HepG2 (cell line): ENCODE results near the gene STIM1. TPM values are rescaled to one million over a fixed set of nuclear protein-coding genes. Genes with fewer than 3 reads are reported as not detected.

Experiments used
- BCL6 ChIP-seq: IDR thresholded peaks from 2 replicates; pipeline ENCODE4 v1.6.1; 2016; ENCODE audit warnings: missing genetic modification reagents, missing compliant biosample characterization
- CCDC6 ChIP-seq: sonication (generic); formaldehyde crosslinking; IDR thresholded peaks from 2 replicates; pipeline ENCODE4 v1.8.1; 2022; ENCODE audit warnings: mild to moderate bottlenecking, missing genetic modification reagents, moderate library complexity
- CEBPB ChIP-seq: IDR thresholded peaks from 2 replicates; pipeline ENCODE4 v1.6.1; 2011; ENCODE audit warnings: low read depth, low read length, improper control_type of control experiment, borderline replicate concordance
- HCFC1 ChIP-seq: fragments of 150-350 bp; IDR thresholded peaks from 2 replicates; pipeline ENCODE4 v1.6.1; 2014; ENCODE audit warnings: low read depth, low read length
- KAT2B ChIP-seq: fragments of 150-350 bp; IDR thresholded peaks from 2 replicates; pipeline ENCODE4 v1.6.1; 2014; ENCODE audit warnings: low read depth, low read length, borderline replicate concordance
- MATR3 ChIP-seq: sonication (generic); formaldehyde crosslinking; IDR thresholded peaks from 2 replicates; pipeline ENCODE4 v1.4.0; 2020; ENCODE audit warnings: missing genetic modification reagents
- RXRB ChIP-seq: IDR thresholded peaks from 2 replicates; pipeline ENCODE4 v1.6.1; 2016; ENCODE audit warnings: borderline replicate concordance, missing genetic modification reagents, missing compliant biosample characterization
- SNAI1 ChIP-seq: sonication (generic); formaldehyde crosslinking; IDR thresholded peaks from 2 replicates; pipeline ENCODE4 v1.5.0; 2020; ENCODE audit warnings: mild to moderate bottlenecking, missing genetic modification reagents, borderline replicate concordance
- SNAPC2 ChIP-seq: sonication (generic); formaldehyde crosslinking; IDR thresholded peaks from 2 replicates; pipeline ENCODE4 v1.8.1; 2022; ENCODE audit warnings: mild to moderate bottlenecking, missing genetic modification reagents
- TBX2 ChIP-seq: sonication (generic); formaldehyde crosslinking; IDR thresholded peaks from 2 replicates; pipeline ENCODE4 v1.5.0; 2020; ENCODE audit warnings: missing genetic modification reagents, mild to moderate bottlenecking, borderline replicate concordance
- ZBTB38 ChIP-seq: sonication (generic); formaldehyde crosslinking; IDR thresholded peaks from 2 replicates; pipeline ENCODE4 v1.5.1; 2020; ENCODE audit warnings: mild to moderate bottlenecking, missing genetic modification reagents
- ZBTB42 ChIP-seq: sonication (generic); formaldehyde crosslinking; IDR thresholded peaks from 2 replicates; pipeline ENCODE4 v1.5.0; 2020; ENCODE audit warnings: mild to moderate bottlenecking, missing genetic modification reagents
- ZMYM2 ChIP-seq: sonication (generic); formaldehyde crosslinking; IDR thresholded peaks from 2 replicates; pipeline ENCODE4 v1.8.0; 2022; ENCODE audit warnings: mild to moderate bottlenecking, missing genetic modification reagents
- ZNF180 ChIP-seq: sonication (generic); formaldehyde crosslinking; IDR thresholded peaks from 2 replicates; pipeline ENCODE4 v1.4.0; 2020; ENCODE audit warnings: low read depth, missing genetic modification reagents, borderline replicate concordance
- ZNF296 ChIP-seq: sonication (generic); formaldehyde crosslinking; conservative IDR thresholded peaks from 2 replicates; pipeline ENCODE4 v1.5.0; 2020; ENCODE audit warnings: mild to moderate bottlenecking, missing genetic modification reagents
- ZNF317 ChIP-seq: sonication (generic); formaldehyde crosslinking; IDR thresholded peaks from 2 replicates; pipeline ENCODE4 v1.5.0; 2020; ENCODE audit warnings: mild to moderate bottlenecking, missing genetic modification reagents
- ZNF557 ChIP-seq: sonication (generic); formaldehyde crosslinking; IDR thresholded peaks from 2 replicates; pipeline ENCODE4 v1.4.0; 2020; ENCODE audit warnings: missing genetic modification reagents
- ZNF558 ChIP-seq: sonication (generic); formaldehyde crosslinking; IDR thresholded peaks from 2 replicates; pipeline ENCODE4 v1.9.0; 2022; ENCODE audit warnings: mild to moderate bottlenecking, missing genetic modification reagents, borderline replicate concordance
- ZNF773 ChIP-seq: sonication (generic); formaldehyde crosslinking; IDR thresholded peaks from 2 replicates; pipeline ENCODE4 v1.4.0; 2020; ENCODE audit warnings: missing genetic modification reagents, borderline replicate concordance
- polyA plus RNA-seq, 8 experiments: library from polyadenylated mRNA; depleted of rRNA in 3 of 8; stranded (reverse) in 7 of 8; unstranded in 1 of 8; fragments of >200 nt; fragmentation: Illumina TruSeq in 4 of 8; extraction: Trizol in 4 of 8; gene quantifications; 2 replicates each; pipeline versions ENCODE4 v1.2.1 to v1.2.3, GENCODE V29; 2011 to 2016; ENCODE audit warnings: low read depth in 4 of 8, missing spikeins in 1 of 8, mixed read lengths in 1 of 8; ENCODE audit not compliant: insufficient read depth in 1 of 8
- total RNA-seq, 5 experiments: library from RNA; depleted of rRNA; stranded (reverse); fragments of >200 nt; fragmentation: Illumina TruSeq; extraction: Trizol; gene quantifications; 2 replicates each; pipeline ENCODE4 v1.2.3, GENCODE V29; 2016; ENCODE audit warnings: low read depth in 1 of 5
- TF ChIP-seq, protein P1 (sequence below): sonication (generic); formaldehyde crosslinking; IDR thresholded peaks from 2 replicates; pipeline ENCODE4 v1.5.1; 2020; ENCODE audit warnings: mild to moderate bottlenecking, missing genetic modification reagents
- TF ChIP-seq, protein P2 (sequence below): sonication (generic); formaldehyde crosslinking; IDR thresholded peaks from 2 replicates; pipeline ENCODE4 v1.4.0; 2020; ENCODE audit warnings: missing genetic modification reagents, borderline replicate concordance
- TF ChIP-seq, protein P3 (sequence below): sonication (generic); formaldehyde crosslinking; IDR thresholded peaks from 2 replicates; pipeline ENCODE4 v1.8.0; 2022; ENCODE audit warnings: mild to moderate bottlenecking, missing genetic modification reagents, moderate library complexity
- TF ChIP-seq, protein P4 (sequence below): sonication (generic); IDR thresholded peaks from 2 replicates; pipeline ENCODE4 v1.6.1; 2016; ENCODE audit warnings: low read depth, borderline replicate concordance
- TF ChIP-seq, protein P5 (sequence below): sonication (generic); formaldehyde crosslinking; IDR thresholded peaks from 2 replicates; pipeline ENCODE4 v1.4.0; 2020; ENCODE audit warnings: missing genetic modification reagents

The STIM1 gene
- total and polyA plus RNA-seq, 2 of the 13 experiments (the other 11 are each of a cell fraction or from before 2014, with no cell fraction given), result 19.2 to 28.5 TPM

DNA sequence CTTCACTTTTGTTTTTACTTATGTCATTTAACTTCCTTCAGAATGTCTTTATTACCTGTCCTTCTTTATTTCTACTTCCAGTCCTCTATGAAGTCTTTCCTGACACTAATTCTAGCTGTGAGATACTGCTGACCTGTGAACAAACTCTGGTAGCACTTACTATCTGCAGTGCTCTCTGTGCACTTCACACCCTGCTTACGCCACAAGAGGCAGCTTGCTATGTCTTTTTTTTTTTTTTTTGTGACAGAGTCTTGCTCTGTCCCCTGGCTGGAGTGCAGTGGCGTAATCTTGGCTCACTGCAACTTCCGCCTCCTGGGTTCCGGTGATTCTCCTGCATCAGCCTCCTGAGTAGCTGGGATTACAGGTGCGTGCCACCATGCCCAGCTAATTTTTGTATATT, 10.7 kb downstream of the STIM1 start (continued):
- TF ChIP-seq, protein P1, sequence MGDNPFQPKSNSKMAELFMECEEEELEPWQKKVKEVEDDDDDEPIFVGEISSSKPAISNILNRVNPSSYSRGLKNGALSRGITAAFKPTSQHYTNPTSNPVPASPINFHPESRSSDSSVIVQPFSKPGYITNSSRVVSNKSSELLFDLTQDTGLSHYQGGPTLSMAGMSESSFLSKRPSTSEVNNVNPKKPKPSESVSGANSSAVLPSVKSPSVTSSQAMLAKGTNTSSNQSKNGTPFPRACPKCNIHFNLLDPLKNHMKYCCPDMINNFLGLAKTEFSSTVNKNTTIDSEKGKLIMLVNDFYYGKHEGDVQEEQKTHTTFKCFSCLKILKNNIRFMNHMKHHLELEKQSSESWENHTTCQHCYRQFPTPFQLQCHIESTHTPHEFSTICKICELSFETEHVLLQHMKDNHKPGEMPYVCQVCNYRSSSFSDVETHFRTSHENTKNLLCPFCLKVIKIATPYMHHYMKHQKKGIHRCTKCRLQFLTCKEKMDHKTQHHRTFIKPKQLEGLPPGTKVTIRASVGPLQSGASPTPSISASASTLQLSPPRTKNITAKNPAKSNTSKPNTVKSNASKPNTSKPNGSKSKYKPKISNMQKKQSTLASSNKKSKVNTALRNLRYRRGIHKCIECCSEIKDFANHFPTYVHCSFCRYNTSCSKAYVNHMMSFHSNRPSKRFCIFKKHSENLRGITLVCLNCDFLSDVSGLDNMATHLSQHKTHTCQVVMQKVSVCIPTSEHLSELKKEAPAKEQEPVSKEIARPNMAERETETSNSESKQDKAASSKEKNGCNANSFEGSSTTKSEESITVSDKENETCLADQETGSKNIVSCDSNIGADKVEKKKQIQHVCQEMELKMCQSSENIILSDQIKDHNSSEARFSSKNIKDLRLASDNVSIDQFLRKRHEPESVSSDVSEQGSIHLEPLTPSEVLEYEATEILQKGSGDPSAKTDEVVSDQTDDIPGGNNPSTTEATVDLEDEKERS (CRISPR knock-in tag), result peak; percentile 58; the same call in 1 of the 2 replicates
- TF ChIP-seq ZMYM2 (CRISPR knock-in tag) (no peak), ZNF180 (CRISPR knock-in tag) (no peak), ZNF317 (CRISPR knock-in tag) (no peak), SNAI1 (CRISPR knock-in tag) (no peak), MATR3 (no peak), RXRB (CRISPR knock-in tag) (peak; percentile 45; the same call in 1 of the 2 replicates), BCL6 (CRISPR knock-in tag) (peak; percentile 39; the same call in 1 of the 2 replicates), CCDC6 (CRISPR knock-in tag) (no peak), ZBTB38 (CRISPR knock-in tag) (0 out of 2 replicates have a peak, but pooled peaks have one; percentile 30), TBX2 (CRISPR knock-in tag) (peak; percentile 49), ZBTB42 (CRISPR knock-in tag) (no peak), ZNF557 (CRISPR knock-in tag) (0 out of 2 replicates have a peak, but pooled peaks have one; percentile 10), HCFC1 (no peak), ZNF296 (CRISPR knock-in tag) (no peak), KAT2B (no peak), SNAPC2 (no peak), CEBPB (peak; percentile 73; the same call in 1 of the 2 replicates), ZNF773 (CRISPR knock-in tag) (no peak), ZNF558 (CRISPR knock-in tag) (no peak)
- TF ChIP-seq, protein P2, sequence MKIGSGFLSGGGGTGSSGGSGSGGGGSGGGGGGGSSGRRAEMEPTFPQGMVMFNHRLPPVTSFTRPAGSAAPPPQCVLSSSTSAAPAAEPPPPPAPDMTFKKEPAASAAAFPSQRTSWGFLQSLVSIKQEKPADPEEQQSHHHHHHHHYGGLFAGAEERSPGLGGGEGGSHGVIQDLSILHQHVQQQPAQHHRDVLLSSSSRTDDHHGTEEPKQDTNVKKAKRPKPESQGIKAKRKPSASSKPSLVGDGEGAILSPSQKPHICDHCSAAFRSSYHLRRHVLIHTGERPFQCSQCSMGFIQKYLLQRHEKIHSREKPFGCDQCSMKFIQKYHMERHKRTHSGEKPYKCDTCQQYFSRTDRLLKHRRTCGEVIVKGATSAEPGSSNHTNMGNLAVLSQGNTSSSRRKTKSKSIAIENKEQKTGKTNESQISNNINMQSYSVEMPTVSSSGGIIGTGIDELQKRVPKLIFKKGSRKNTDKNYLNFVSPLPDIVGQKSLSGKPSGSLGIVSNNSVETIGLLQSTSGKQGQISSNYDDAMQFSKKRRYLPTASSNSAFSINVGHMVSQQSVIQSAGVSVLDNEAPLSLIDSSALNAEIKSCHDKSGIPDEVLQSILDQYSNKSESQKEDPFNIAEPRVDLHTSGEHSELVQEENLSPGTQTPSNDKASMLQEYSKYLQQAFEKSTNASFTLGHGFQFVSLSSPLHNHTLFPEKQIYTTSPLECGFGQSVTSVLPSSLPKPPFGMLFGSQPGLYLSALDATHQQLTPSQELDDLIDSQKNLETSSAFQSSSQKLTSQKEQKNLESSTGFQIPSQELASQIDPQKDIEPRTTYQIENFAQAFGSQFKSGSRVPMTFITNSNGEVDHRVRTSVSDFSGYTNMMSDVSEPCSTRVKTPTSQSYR (CRISPR knock-in tag), result no peak
- TF ChIP-seq, protein P3, sequence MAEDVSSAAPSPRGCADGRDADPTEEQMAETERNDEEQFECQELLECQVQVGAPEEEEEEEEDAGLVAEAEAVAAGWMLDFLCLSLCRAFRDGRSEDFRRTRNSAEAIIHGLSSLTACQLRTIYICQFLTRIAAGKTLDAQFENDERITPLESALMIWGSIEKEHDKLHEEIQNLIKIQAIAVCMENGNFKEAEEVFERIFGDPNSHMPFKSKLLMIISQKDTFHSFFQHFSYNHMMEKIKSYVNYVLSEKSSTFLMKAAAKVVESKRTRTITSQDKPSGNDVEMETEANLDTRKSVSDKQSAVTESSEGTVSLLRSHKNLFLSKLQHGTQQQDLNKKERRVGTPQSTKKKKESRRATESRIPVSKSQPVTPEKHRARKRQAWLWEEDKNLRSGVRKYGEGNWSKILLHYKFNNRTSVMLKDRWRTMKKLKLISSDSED (CRISPR knock-in tag), result no peak
- TF ChIP-seq, protein P4, sequence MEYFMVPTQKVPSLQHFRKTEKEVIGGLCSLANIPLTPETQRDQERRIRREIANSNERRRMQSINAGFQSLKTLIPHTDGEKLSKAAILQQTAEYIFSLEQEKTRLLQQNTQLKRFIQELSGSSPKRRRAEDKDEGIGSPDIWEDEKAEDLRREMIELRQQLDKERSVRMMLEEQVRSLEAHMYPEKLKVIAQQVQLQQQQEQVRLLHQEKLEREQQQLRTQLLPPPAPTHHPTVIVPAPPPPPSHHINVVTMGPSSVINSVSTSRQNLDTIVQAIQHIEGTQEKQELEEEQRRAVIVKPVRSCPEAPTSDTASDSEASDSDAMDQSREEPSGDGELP, result no peak
- TF ChIP-seq, protein P5, sequence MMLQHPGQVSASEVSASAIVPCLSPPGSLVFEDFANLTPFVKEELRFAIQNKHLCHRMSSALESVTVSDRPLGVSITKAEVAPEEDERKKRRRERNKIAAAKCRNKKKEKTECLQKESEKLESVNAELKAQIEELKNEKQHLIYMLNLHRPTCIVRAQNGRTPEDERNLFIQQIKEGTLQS (CRISPR knock-in tag), result no peak
